Lower lobe of right lung (tissue), 2 donors: ENCODE data around the gene CADPS2. TPM values are rescaled to one million over a fixed set of nuclear protein-coding genes. Genes with fewer than 3 reads are reported as not detected.
A peak's percentile ranks its signal among the peaks of the same experiment; 100 is the strongest.

Source experiments
- ATAC-seq, 2 donors: fragments of 200-7000 bp; cut with Tn5 transposase; one replicate each; pipeline ENCODE4 v1.9.1; 2020 to 2022; ENCODE audit warnings: mild to moderate bottlenecking in 2 of 2, moderate library complexity in 2 of 2
- DNase-seq: peaks from one replicate; pipeline ENCODE4 v3.0.0-alpha.2; 2020
- H3K27ac ChIP-seq: fragments of 200-600 bp; one replicate; pipeline ENCODE4 v1.8.0; 2022
- H3K27me3 ChIP-seq: fragments of 200-600 bp; one replicate; pipeline ENCODE4 v1.8.0; 2022; ENCODE audit warnings: low read depth
- H3K36me3 ChIP-seq: fragments of 200-600 bp; one replicate; pipeline ENCODE4 v1.8.0; 2022; ENCODE audit warnings: mild to moderate bottlenecking
- H3K4me1 ChIP-seq: fragments of 200-600 bp; one replicate; pipeline ENCODE4 v1.8.0; 2022
- H3K4me3 ChIP-seq: fragments of 200-600 bp; one replicate; pipeline ENCODE4 v1.8.0; 2022; ENCODE audit warnings: mild to moderate bottlenecking
- H3K9me3 ChIP-seq: fragments of 200-600 bp; one replicate; pipeline ENCODE4 v1.8.0; 2022
- intact Hi-C: fragments of 100-400 bp; cut with DNase I; formaldehyde crosslinking; loops from one replicate; pipeline ENCODE4 v1.11.0; 2022
- total RNA-seq: library from RNA; stranded (reverse); fragmentation: NEBNext Ultra II Directional; extraction: Animal tissue kit (Norgen Biotek cat#: 25700); gene quantifications from one replicate; pipeline ENCODE4 v1.2.1, GENCODE V29; 2021
- TF ChIP-seq, protein P1 (sequence below): fragments of 200-600 bp; IDR thresholded peaks from one replicate; pipeline ENCODE4 v1.8.0; 2022; ENCODE audit warnings: antibody characterized with exemption, mild to moderate bottlenecking
- donor health status: DM: no; HTN: yes; CAD: no; lungs with severe emphysema.

Gene CADPS2
- total RNA-seq, 1 donor from 2014 or later: 41.1 TPM

DNA sequence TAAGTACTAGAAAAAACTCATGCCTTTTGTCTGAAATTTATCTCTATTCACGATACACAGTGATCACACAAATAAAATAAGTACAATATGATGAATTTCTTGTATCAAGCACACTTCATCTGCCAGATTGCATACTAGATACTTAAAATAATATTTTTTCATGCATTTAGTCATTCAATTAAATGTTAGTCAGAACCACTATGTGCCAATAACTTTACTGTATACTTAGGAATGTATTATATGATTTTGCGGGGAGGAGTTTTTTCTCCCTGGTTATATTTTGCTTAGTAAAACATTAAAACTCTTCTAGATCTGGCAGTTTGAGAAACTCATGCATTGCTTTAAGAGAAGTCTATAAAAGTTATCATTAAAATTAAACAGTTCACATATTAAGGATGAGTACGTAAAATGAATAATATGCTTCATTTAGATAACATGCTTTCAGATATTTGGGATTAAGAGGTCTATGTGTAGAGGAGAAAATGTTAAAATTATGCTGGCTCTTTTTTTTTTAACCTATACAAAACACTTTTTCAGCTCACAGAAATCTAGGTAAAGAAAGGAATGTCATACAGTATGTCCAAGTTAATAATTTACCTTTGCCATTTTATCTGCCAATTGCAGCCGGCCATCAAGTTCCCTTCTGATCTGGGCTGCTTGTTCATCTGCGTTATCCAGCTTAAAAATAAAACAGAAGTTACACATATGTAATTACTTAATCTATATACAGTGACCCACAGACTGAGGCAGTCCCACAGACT lies 257.4 kb downstream of the CADPS2 start:
- TF ChIP-seq, protein P1, sequence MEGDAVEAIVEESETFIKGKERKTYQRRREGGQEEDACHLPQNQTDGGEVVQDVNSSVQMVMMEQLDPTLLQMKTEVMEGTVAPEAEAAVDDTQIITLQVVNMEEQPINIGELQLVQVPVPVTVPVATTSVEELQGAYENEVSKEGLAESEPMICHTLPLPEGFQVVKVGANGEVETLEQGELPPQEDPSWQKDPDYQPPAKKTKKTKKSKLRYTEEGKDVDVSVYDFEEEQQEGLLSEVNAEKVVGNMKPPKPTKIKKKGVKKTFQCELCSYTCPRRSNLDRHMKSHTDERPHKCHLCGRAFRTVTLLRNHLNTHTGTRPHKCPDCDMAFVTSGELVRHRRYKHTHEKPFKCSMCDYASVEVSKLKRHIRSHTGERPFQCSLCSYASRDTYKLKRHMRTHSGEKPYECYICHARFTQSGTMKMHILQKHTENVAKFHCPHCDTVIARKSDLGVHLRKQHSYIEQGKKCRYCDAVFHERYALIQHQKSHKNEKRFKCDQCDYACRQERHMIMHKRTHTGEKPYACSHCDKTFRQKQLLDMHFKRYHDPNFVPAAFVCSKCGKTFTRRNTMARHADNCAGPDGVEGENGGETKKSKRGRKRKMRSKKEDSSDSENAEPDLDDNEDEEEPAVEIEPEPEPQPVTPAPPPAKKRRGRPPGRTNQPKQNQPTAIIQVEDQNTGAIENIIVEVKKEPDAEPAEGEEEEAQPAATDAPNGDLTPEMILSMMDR: no peak
- no peak for DNase-seq

DNA sequence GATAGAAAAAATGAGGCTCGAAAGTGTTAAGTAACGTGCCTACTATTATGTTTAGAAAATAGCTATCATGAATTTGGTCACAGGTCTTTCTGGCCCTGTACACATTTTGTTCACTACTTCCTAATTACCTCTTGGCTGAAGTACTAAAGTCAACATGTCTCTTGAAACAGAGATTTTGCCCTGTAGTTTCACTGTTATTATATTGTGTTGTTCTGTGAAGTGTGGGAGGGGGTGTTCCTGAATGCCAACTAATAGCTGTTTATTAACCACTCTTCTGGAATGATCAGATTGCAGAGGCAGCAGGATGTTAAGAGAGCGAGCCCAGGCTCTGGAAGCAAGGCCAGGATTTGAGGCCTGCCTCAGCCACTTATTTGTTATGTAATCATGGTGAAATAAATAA lies 259.5 kb downstream of the CADPS2 start:
- Histone ChIP-seq H3K9me3 (no peaks in the 10 kb centered on the region), H3K4me3 (no peak overlapping the region), H3K4me1 (no peaks in the 10 kb centered on the region), H3K36me3 (no peaks in the 10 kb centered on the region), H3K27me3 (no peaks in the 10 kb centered on the region), H3K27ac (no peak overlapping the region)
- intact Hi-C loops: no loop called here
- TF ChIP-seq, protein P1: no peak
- ATAC-seq (peak; percentile 77 to 89), DNase-seq (peak; percentile 43)

More for the DNA sequence above, 257.4 kb downstream of the CADPS2 start:
- no peaks in the 10 kb centered on the region for H3K4me1 ChIP-seq
- intact Hi-C loops: no loop called here
- H3K27me3 ChIP-seq: no peaks in the 10 kb centered on the region
- no peak overlapping the region for H3K4me3 ChIP-seq
- no peak overlapping the region for H3K27ac ChIP-seq
- ATAC-seq: no peak
- H3K36me3 ChIP-seq: no peaks in the 10 kb centered on the region
- H3K9me3 ChIP-seq: no peaks in the 10 kb centered on the region

DNA sequence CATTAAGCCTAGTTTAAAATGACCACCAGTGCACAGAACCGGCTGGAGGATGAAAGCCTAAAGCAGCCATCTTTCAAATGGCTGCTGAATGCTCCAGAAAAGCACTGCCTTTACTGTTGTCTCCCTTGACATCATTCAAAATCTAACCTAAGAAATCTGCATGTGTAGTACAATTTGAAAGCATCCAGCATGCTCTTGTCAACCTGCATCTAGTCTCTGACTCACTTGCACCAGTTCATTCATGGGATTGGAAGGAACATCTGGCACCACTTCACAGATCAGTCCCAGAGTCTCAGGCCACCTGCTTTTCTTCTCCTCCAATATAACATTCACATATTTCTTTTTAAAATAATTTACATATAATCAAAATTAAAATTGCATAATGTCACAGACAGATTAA lies 263.6 kb downstream of the CADPS2 start:
- Histone ChIP-seq H3K4me3 (no peak overlapping the region), H3K4me1 (no peaks in the 10 kb centered on the region), H3K27me3 (no peaks in the 10 kb centered on the region), H3K9me3 (no peaks in the 10 kb centered on the region), H3K36me3 (no peaks in the 10 kb centered on the region), H3K27ac (no peak overlapping the region)
- TF ChIP-seq, protein P1: no peak
- intact Hi-C loops: no loop called here
- DNase-seq (no peak), ATAC-seq (no peak)

DNA sequence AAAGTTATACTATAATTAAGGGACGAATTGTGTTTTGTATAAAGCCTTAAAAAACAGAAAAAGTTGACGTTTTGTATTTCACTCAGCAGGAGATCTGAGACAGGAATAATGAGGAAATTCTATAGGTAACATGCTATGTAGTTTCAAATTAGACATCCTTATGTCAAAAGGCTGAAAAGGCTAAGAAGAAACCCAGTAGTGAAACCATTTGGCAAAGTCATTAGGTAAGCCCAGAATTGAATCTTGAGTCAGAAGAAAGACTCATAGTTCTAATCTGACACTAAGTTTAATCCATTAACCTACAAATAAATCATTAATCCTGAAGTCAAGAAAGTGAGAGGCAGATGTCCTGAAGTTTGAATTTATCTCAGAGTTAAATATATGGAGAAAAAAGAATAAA lies 266.6 kb downstream of the CADPS2 start:
- Histone ChIP-seq H3K4me1 (no peaks in the 10 kb centered on the region), H3K36me3 (no peaks in the 10 kb centered on the region), H3K4me3 (no peak overlapping the region), H3K9me3 (no peaks in the 10 kb centered on the region), H3K27ac (no peak overlapping the region), H3K27me3 (no peaks in the 10 kb centered on the region)
- intact Hi-C loops: no loop called here
- ATAC-seq: no peak
- DNase-seq: no peak
- TF ChIP-seq, protein P1: no peak

DNA sequence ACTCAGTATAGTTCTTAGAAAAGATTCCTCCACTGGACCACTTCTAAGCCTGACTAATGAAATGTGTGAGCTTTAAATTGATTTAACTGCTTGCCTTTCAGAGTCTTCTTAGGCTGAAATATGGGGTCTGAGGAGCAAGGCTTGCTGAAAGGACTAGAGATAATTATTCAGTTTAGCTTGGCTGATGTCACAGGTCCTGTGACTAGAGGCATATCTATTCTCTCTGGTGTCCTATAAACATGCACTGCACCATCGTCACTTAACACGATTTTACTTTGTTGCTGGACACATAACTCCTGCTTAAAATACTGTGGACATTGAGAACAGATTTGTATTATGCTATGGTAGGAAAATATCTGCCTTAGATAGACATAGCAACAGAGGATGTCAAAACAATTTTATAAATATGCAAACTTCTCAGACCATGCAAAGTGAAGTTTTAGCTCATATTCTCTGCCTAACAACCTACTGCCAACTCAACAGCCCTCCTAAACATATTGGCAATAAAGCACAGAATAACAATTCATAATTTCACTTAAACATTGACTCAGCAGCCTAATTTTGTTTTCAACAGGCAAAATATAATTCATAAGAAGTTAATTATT lies 267.6 kb downstream of the CADPS2 start:
- DNase-seq: no peak
- no peaks in the 10 kb centered on the region for H3K9me3 ChIP-seq
- intact Hi-C loops: no loop called here

More for the DNA sequence above, 267.6 kb downstream of the CADPS2 start:
- H3K27me3 ChIP-seq: no peaks in the 10 kb centered on the region
- H3K4me1 ChIP-seq: no peaks in the 10 kb centered on the region
- H3K36me3 ChIP-seq: no peaks in the 10 kb centered on the region
- no peak for ATAC-seq
- no peak overlapping the region for H3K4me3 ChIP-seq
- no peak overlapping the region for H3K27ac ChIP-seq
- TF ChIP-seq, protein P1: no peak
